B cell (primary cell): ENCODE measurements around the gene CCR5. TPM values are rescaled to one million over a fixed set of nuclear protein-coding genes. Genes with fewer than 3 reads are reported as not detected.

Experiments
- ATAC-seq: fragments of 200-7000 bp; cut with Tn5 transposase; one replicate; pipeline ENCODE4 v1.10.0; 2021; ENCODE audit warnings: low read depth, mild to moderate bottlenecking, moderate number of reproducible peaks, moderate library complexity
- CTCF ChIA-PET: fragments of 350-600 bp; sonication (Branson Sonifier 250); formaldehyde crosslinking; loops from one replicate; lab custom pipeline; 2021; ENCODE audit warnings: antibody characterized with exemption, inconsistent platforms; lab: Charles Lee
- POLR2A ChIA-PET: fragments of 350-600 bp; sonication (Branson Sonifier 250); formaldehyde crosslinking; loops from one replicate; lab custom pipeline; 2021; ENCODE audit warnings: antibody characterized with exemption; lab: Charles Lee
- DNase-seq: peaks from one replicate; pipeline ENCODE4 v3.0.0; 2013
- H2AFZ ChIP-seq: 2 replicates; pipeline ENCODE4 v1.6.1; 2012; ENCODE audit warnings: mild to moderate bottlenecking, low read depth, low read length; ENCODE audit not compliant: insufficient read depth, poor library complexity, severe bottlenecking
- H3K27ac ChIP-seq, 2 donors: 1 replicate in 1 of 2; 2 replicates in 1 of 2; pipeline ENCODE4 v1.5.1; 2012 to 2013; ENCODE audit warnings: low read length in 2 of 2, mild to moderate bottlenecking in 2 of 2, moderate library complexity in 1 of 2
- H3K27me3 ChIP-seq, 4 experiments: fragments of 200-600 bp in 1 of 4; sonication (generic) in 1 of 4; replicated peaks in 1 of 4; 1 replicate in 2 of 4; 2 replicates in 2 of 4; pipeline versions ENCODE4 v1.6.1 to v1.7.0; 2013 to 2016; ENCODE audit warnings: low read length in 3 of 4, mild to moderate bottlenecking in 2 of 4, mixed read lengths in 1 of 4, moderate library complexity in 1 of 4; ENCODE audit not compliant: insufficient read depth in 4 of 4, control insufficient read depth in 3 of 4; ENCODE audit errors: control extremely low read depth in 1 of 4
- H3K36me3 ChIP-seq, 2 experiments: replicated peaks in 1 of 2; 1 replicate in 1 of 2; 2 replicates in 1 of 2; pipeline versions ENCODE4 v1.6.1 to v1.7.1; 2013; ENCODE audit warnings: low read length in 1 of 2; ENCODE audit not compliant: insufficient read depth in 2 of 2, control insufficient read depth in 1 of 2; ENCODE audit errors: control extremely low read depth in 1 of 2, extremely low read depth in 1 of 2
- H3K4me1 ChIP-seq, 2 donors: fragments of 200-600 bp in 1 of 2; sonication (generic) in 1 of 2; 1 replicate in 1 of 2; 2 replicates in 1 of 2; pipeline versions ENCODE4 v1.5.1 to v1.6.1; 2013 to 2017; ENCODE audit warnings: low read length in 2 of 2; ENCODE audit not compliant: control insufficient read depth in 2 of 2, insufficient read depth in 2 of 2
- H3K4me2 ChIP-seq: replicated peaks from 2 replicates; pipeline ENCODE3; 2012; ENCODE audit warnings: mild to moderate bottlenecking, low read depth, low read length; ENCODE audit not compliant: poor library complexity, severe bottlenecking
- H3K4me3 ChIP-seq, 5 experiments: fragments of 200-600 bp in 1 of 5; sonication (generic) in 1 of 5; 1 replicate in 3 of 5; 2 replicates in 2 of 5; pipeline versions ENCODE4 v1.5.1 to v1.7.0; 2011 to 2016; ENCODE audit warnings: low read length in 4 of 5, mild to moderate bottlenecking in 4 of 5, low read depth in 2 of 5, control low read depth in 1 of 5, moderate library complexity in 1 of 5; ENCODE audit not compliant: insufficient read depth in 1 of 5; ENCODE audit errors: control extremely low read depth in 1 of 5, extremely low read depth in 1 of 5
- H3K79me2 ChIP-seq: fragments of 200-600 bp; sonication (generic); one replicate; pipeline ENCODE4 v1.6.0; 2016; ENCODE audit warnings: low read length; ENCODE audit not compliant: control insufficient read depth, insufficient read depth
- H3K9ac ChIP-seq: fragments of 200-600 bp; sonication (generic); 2 replicates; pipeline ENCODE4 v1.6.1; 2017; ENCODE audit warnings: mild to moderate bottlenecking, low read length, moderate library complexity
- H3K9me3 ChIP-seq, 3 donors: one replicate each; pipeline versions ENCODE4 v1.6.1 to v1.7.1; 2013; ENCODE audit warnings: low read length in 2 of 3; ENCODE audit not compliant: control insufficient read depth in 2 of 3, insufficient read depth in 1 of 3; ENCODE audit errors: control extremely low read depth in 1 of 3
- H4K20me1 ChIP-seq: 2 replicates; pipeline ENCODE4 v1.6.0; 2012; ENCODE audit warnings: mild to moderate bottlenecking, low read length; ENCODE audit not compliant: insufficient read depth, control insufficient read depth, poor library complexity, severe bottlenecking
- H3K27ac Mint-ChIP-seq: one replicate; pipeline ENCODE4 v1.8.0; 2021; ENCODE audit warnings: mixed read lengths
- H3K27me3 Mint-ChIP-seq: one replicate; pipeline ENCODE4 v1.8.0; 2021; ENCODE audit warnings: mixed read lengths
- H3K4me1 Mint-ChIP-seq: one replicate; pipeline ENCODE4 v1.8.0; 2021; ENCODE audit warnings: mixed read lengths
- H3K4me3 Mint-ChIP-seq: one replicate; pipeline ENCODE4 v1.8.0; 2021; ENCODE audit warnings: mixed read lengths
- H3K9me3 Mint-ChIP-seq: one replicate; pipeline ENCODE4 v1.8.0; 2022; ENCODE audit warnings: mixed read lengths; ENCODE audit not compliant: insufficient read depth
- CTCF ChIP-seq: fragments of 200-600 bp; IDR thresholded peaks from one replicate; pipeline ENCODE4 v1.8.0; 2022; ENCODE audit warnings: antibody characterized with exemption, mild to moderate bottlenecking
- EZH2 ChIP-seq: IDR thresholded peaks from 2 replicates; pipeline ENCODE4 v1.6.1; 2012; ENCODE audit warnings: borderline replicate concordance, low read depth, mild to moderate bottlenecking, moderate library complexity, low read length; ENCODE audit not compliant: insufficient read depth, poor library complexity, severe bottlenecking
- WGBS: methylation state at CpG from one replicate; pipeline ENCODE4 v1.1.5; 2013; ENCODE audit warnings: missing lambda C conversion rate; ENCODE audit not compliant: insufficient coverage; 5-methylcytosine and 5-hydroxymethylcytosine counted together
- intact Hi-C: fragments of 100-400 bp; cut with micrococcal nuclease; formaldehyde crosslinking; loops from one replicate; pipeline ENCODE4 v1.10.0; 2022
- polyA plus RNA-seq: library from polyadenylated mRNA; depleted of rRNA; stranded (reverse); fragments of >200 nt; gene quantifications from 2 replicates; pipeline ENCODE4 v1.2.3, GENCODE V29; 2012
- total RNA-seq, 2 donors: library from RNA; stranded (reverse); fragments of 120-200 nt in 1 of 2; gene quantifications; 1 replicate in 1 of 2; 2 replicates in 1 of 2; pipeline versions ENCODE4 v1.2.3 to v1.2.4, GENCODE V29; 2013 to 2022

Gene CCR5
- total and polyA plus RNA-seq, 2 donors (not counting 1 experiment from before 2014, with no cell fraction given): 0.15 to 0.21 TPM

GRCh38 chr3:46372492-46373359 lies 2.0 kb downstream of the CCR5 start:
- CTCF ChIA-PET: interaction anchor here (0.7 to 13.1 kb wide), 8 partner anchors 10 to 434 kb away, joined by 3 to 233 read pairs (median 46); partner anchors contain the start of gene CCR1
- no peak overlapping the region for H3K9ac ChIP-seq
- 97% methylated on average over 6 of the region's 9 CpGs for WGBS
- H3K4me3 Mint-ChIP-seq: no peak overlapping the region
- H4K20me1 ChIP-seq: no peaks in the 10 kb centered on the region
- no peaks in the 10 kb centered on the region for H3K9me3 ChIP-seq
- no peak overlapping the region for H2AFZ ChIP-seq
- H3K4me1 Mint-ChIP-seq: peaks cover 36% of the 10 kb centered on the region
- H3K36me3 ChIP-seq: no peaks in the 10 kb centered on the region
- H3K27ac ChIP-seq: no peak overlapping the region
- no peak overlapping the region for H3K4me3 ChIP-seq
- H3K27ac Mint-ChIP-seq: no peak overlapping the region
- no peak overlapping the region for H3K4me2 ChIP-seq
- no peaks in the 10 kb centered on the region for H3K9me3 Mint-ChIP-seq
- TF ChIP-seq EZH2 (no peak), CTCF (peak; percentile 61)
- H3K27me3 ChIP-seq: peaks cover 0 to 2% (median 0%) of the 10 kb centered on the region in 4 experiments
- POLR2A ChIA-PET: no interaction called here
- ATAC-seq (peak; percentile 32), DNase-seq (peak; percentile 41)
- H3K4me1 ChIP-seq: peaks cover 12 to 19% of the 10 kb centered on the region in 2 donors
- intact Hi-C loops: loop anchor here (1.0 kb wide), 1 partner anchor 96 kb away; no protein-coding TSS in a partner anchor
- no peaks in the 10 kb centered on the region for H3K79me2 ChIP-seq
- peaks cover 3% of the 10 kb centered on the region for H3K27me3 Mint-ChIP-seq

DNA sequence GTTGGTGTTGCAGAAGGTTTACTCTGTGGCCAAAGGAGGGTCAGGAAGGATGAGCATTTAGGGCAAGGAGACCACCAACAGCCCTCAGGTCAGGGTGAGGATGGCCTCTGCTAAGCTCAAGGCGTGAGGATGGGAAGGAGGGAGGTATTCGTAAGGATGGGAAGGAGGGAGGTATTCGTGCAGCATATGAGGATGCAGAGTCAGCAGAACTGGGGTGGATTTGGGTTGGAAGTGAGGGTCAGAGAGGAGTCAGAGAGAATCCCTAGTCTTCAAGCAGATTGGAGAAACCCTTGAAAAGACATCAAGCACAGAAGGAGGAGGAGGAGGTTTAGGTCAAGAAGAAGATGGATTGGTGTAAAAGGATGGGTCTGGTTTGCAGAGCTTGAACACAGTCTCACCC lies 4.0 kb downstream of the CCR5 start:
- no peak overlapping the region for H3K9ac ChIP-seq
- POLR2A ChIA-PET: no interaction called here
- H3K9me3 Mint-ChIP-seq: no peaks in the 10 kb centered on the region
- DNase-seq (no peak), ATAC-seq (no peak)
- no peak overlapping the region for H3K4me2 ChIP-seq
- TF ChIP-seq EZH2 (no peak), CTCF (no peak)
- H3K4me1 Mint-ChIP-seq: peaks cover 27% of the 10 kb centered on the region
- H4K20me1 ChIP-seq: no peaks in the 10 kb centered on the region
- CTCF ChIA-PET: interaction anchor here (1.0 to 13.1 kb wide), 4 partner anchors 9 to 292 kb away, joined by 3 to 233 read pairs (median 8); no protein-coding TSS in a partner anchor
- 97% methylated on average over 3 of the region's 3 CpGs for WGBS
- H3K9me3 ChIP-seq: no peaks in the 10 kb centered on the region
- no peak overlapping the region for H3K27ac Mint-ChIP-seq
- H3K4me3 ChIP-seq: no peak overlapping the region
- peaks cover 0 to 2% (median 0%) of the 10 kb centered on the region in 4 experiments for H3K27me3 ChIP-seq
- no peak overlapping the region for H3K27ac ChIP-seq
- no peaks in the 10 kb centered on the region for H3K79me2 ChIP-seq
- no peak overlapping the region for H2AFZ ChIP-seq
- H3K36me3 ChIP-seq: no peaks in the 10 kb centered on the region
- H3K4me3 Mint-ChIP-seq: no peak overlapping the region
- H3K4me1 ChIP-seq: peaks cover 6 to 7% of the 10 kb centered on the region in 2 donors
- intact Hi-C loops: no loop called here
- H3K27me3 Mint-ChIP-seq: peaks cover 3% of the 10 kb centered on the region
